Measurements from ENCODE around the gene FBN2. TPM values are rescaled to one million over a fixed set of nuclear protein-coding genes. Genes with fewer than 3 reads are reported as not detected.

Gene FBN2
- total and polyA plus RNA-seq, 2 of the 4 experiments (the other 2 are of a cell fraction) = 26.7 to 69.0 TPM

- Histone ChIP-seq H3K4me1 (ENCODE audit: control insufficient read depth, insufficient read depth, low read length) (no peaks in the 10 kb centered on the region), H2AK5ac (ENCODE audit: low read depth, low read length) (no peak overlapping the region), H3K18ac (ENCODE audit: low read depth, low read length) (no peak overlapping the region), H2AK9ac (replicated peaks; ENCODE audit: low read depth, low read length, poor library complexity) (no peak overlapping the region), H3K27me3 (ENCODE audit: control insufficient read depth, insufficient read depth, low read length) (no peaks in the 10 kb centered on the region), H3K27ac (ENCODE audit: insufficient read depth, low read length) (no peak overlapping the region), H4K20me1 (ENCODE audit: insufficient read depth, low read length) (no peaks in the 10 kb centered on the region; the same call in 1 of the 2 replicates), H3K9me3 (ENCODE audit: control insufficient read depth, insufficient read depth, low read length) (no peaks in the 10 kb centered on the region), H3K9ac (ENCODE audit: low read depth, low read length) (no peak overlapping the region), H3K4me2 (ENCODE audit: low read depth, low read length) (no peak overlapping the region), H3K56ac (ENCODE audit: extremely low read depth, insufficient read depth, low read length) (no peak overlapping the region), H3K79me1 (ENCODE audit: low read depth in 1 of 2, low read length in 2 of 2) (no peaks in the 10 kb centered on the region; a peak in 1 of 4 replicates), H2BK15ac (ENCODE audit: low read depth, low read length) (no peak overlapping the region), H3K36me3 (ENCODE audit: control insufficient read depth, insufficient read depth, low read length) (peaks cover 20% of the 10 kb centered on the region), H3K23ac (ENCODE audit: low read depth, low read length) (no peak overlapping the region), H2BK120ac (ENCODE audit: low read depth, low read length) (no peak overlapping the region), H4K5ac (ENCODE audit: low read depth, low read length) (no peak overlapping the region), H2BK5ac (ENCODE audit: low read depth, low read length, poor library complexity, severe bottlenecking) (no peak overlapping the region), H2AFZ (replicated peaks; ENCODE audit: low read length, poor library complexity) (no peak overlapping the region), H2BK20ac (ENCODE audit: low read depth, low read length) (no peak overlapping the region), H4K91ac (ENCODE audit: insufficient read depth, low read depth, low read length) (no peak overlapping the region), H3K9me1 (ENCODE audit: insufficient read depth, low read length) (peaks cover 7% of the 10 kb centered on the region; the same call in 1 of the 2 replicates), H4K8ac (ENCODE audit: low read depth in 2 of 2, low read length in 2 of 2) (no peak overlapping the region), H3K14ac (replicated peaks; ENCODE audit: low read depth, low read length) (no peak overlapping the region), H3K4me3 (ENCODE audit: insufficient read depth, low read depth, low read length) (no peak overlapping the region), H3K4ac (ENCODE audit: low read depth, low read length) (no peak overlapping the region)
- TF ChIP-seq POLR2A (IDR thresholded peaks at IDR 0.05; ENCODE audit: low read depth, low read length) = no peak
- TF ChIP-seq NFE2L2 (IDR thresholded peaks at IDR 0.05; ENCODE audit: low read depth, low read length) = no peak
- TF ChIP-seq USF2 (IDR thresholded peaks at IDR 0.05; ENCODE audit: low read depth, low read length) = no peak
- no peak for TF ChIP-seq CEBPB (IDR thresholded peaks at IDR 0.05; ENCODE audit: low read depth, low read length)
- TF ChIP-seq MAZ (IDR thresholded peaks at IDR 0.05; ENCODE audit: borderline replicate concordance, low read depth, low read length) = no peak
- no peak for TF ChIP-seq ELK1 (IDR thresholded peaks at IDR 0.05; ENCODE audit: borderline replicate concordance, low read depth, low read length)
- no peak for TF ChIP-seq RCOR1 (IDR thresholded peaks at IDR 0.05; ENCODE audit: insufficient replicate concordance, low read length)
- TF ChIP-seq BHLHE40 (IDR thresholded peaks at IDR 0.05; ENCODE audit: low read depth, low read length) = no peak
- TF ChIP-seq MAFK (IDR thresholded peaks at IDR 0.05; ENCODE audit: low read depth, low read length) = no peak
- TF ChIP-seq RAD21 (IDR thresholded peaks at IDR 0.05; ENCODE audit: low read length) = no peak
- TF ChIP-seq FOS (IDR thresholded peaks at IDR 0.05; ENCODE audit: low read depth, low read length) = no peak
- no peak for TF ChIP-seq CTCF (conservative IDR thresholded peaks at IDR 0.05; ENCODE audit: low read depth, low read length)
- ChIA-PET CTCF (no interaction called here), POLR2A (ENCODE audit: unreplicated experiment) (no interaction called here)
- dilution Hi-C loops (cut with HindIII; ENCODE audit: low sequenced_read_pairs, unreplicated experiment) = no loop called here
- BruUV-seq (replicated peaks) = no TSS peak
- ATAC-seq (ENCODE audit: low read depth) (peak; percentile 85), DNase-seq (peak; percentile 20)
- intact Hi-C loops (cut with micrococcal nuclease) = no loop called here
- 80% methylated on average over 2 of the region's 6 CpGs; no CpG with 5 or more reads in 1 of the 2 experiments for WGBS, 2 experiments (ENCODE audit: extremely low coverage in 2 of 2, insufficient read length in 1 of 2)
- in situ Hi-C loops (cut with MboI; ENCODE audit: low sequenced_read_pairs) = no loop called here
Observed at GRCh38 chr5:128276537-128277216, 261.4 kb downstream of the FBN2 start.
